ENCODE measurements around the gene DPM3.

DPM3 gene

DNA sequence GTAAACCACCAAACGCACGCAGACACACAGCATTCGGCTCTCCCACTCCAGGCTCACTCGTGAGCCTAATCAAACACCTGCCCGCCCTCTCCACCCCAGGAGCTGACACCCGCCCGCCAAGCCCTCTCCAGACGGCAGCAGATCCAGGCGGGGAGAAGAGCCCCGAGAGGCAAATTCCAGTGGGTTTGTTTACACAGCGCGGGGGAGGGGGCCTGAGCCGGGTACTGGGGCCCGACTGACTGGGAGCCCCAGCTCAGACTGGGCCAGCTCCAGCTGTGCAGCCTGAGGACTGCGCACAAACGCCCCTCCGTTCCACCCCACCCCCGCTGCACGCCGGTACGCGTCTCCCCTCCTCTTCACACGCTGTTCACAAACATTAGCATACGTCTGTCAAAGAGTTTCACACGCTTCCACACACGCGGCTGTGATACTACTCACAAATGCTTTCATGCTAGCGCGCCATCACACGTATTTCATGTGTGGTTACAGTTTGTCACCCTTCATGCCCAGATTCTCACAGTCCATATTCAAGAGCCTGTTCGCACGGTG is 13.7 kb downstream of the DPM3 start (continued):
- TF ChIP-seq, protein P1, sequence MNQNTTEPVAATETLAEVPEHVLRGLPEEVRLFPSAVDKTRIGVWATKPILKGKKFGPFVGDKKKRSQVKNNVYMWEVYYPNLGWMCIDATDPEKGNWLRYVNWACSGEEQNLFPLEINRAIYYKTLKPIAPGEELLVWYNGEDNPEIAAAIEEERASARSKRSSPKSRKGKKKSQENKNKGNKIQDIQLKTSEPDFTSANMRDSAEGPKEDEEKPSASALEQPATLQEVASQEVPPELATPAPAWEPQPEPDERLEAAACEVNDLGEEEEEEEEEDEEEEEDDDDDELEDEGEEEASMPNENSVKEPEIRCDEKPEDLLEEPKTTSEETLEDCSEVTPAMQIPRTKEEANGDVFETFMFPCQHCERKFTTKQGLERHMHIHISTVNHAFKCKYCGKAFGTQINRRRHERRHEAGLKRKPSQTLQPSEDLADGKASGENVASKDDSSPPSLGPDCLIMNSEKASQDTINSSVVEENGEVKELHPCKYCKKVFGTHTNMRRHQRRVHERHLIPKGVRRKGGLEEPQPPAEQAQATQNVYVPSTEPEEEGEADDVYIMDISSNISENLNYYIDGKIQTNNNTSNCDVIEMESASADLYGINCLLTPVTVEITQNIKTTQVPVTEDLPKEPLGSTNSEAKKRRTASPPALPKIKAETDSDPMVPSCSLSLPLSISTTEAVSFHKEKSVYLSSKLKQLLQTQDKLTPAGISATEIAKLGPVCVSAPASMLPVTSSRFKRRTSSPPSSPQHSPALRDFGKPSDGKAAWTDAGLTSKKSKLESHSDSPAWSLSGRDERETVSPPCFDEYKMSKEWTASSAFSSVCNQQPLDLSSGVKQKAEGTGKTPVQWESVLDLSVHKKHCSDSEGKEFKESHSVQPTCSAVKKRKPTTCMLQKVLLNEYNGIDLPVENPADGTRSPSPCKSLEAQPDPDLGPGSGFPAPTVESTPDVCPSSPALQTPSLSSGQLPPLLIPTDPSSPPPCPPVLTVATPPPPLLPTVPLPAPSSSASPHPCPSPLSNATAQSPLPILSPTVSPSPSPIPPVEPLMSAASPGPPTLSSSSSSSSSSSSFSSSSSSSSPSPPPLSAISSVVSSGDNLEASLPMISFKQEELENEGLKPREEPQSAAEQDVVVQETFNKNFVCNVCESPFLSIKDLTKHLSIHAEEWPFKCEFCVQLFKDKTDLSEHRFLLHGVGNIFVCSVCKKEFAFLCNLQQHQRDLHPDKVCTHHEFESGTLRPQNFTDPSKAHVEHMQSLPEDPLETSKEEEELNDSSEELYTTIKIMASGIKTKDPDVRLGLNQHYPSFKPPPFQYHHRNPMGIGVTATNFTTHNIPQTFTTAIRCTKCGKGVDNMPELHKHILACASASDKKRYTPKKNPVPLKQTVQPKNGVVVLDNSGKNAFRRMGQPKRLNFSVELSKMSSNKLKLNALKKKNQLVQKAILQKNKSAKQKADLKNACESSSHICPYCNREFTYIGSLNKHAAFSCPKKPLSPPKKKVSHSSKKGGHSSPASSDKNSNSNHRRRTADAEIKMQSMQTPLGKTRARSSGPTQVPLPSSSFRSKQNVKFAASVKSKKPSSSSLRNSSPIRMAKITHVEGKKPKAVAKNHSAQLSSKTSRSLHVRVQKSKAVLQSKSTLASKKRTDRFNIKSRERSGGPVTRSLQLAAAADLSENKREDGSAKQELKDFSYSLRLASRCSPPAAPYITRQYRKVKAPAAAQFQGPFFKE (tag by site-specific recombination; IDR thresholded peaks at IDR 0.05; ENCODE audit: borderline replicate concordance) = no peak
- TF ChIP-seq ZSCAN23 (tag by site-specific recombination; IDR thresholded peaks at IDR 0.05) (0 out of 2 replicates have a peak, but pooled peaks have one; percentile 35), SETDB1 (IDR thresholded peaks at IDR 0.05; ENCODE audit: insufficient read length, low read length) (no peak), ZNF560 (tag by site-specific recombination; IDR thresholded peaks at IDR 0.05; ENCODE audit: borderline replicate concordance) (no peak), KLF7 (tag by site-specific recombination; IDR thresholded peaks at IDR 0.05; ENCODE audit: borderline replicate concordance) (peak; percentile 52; the same call in 1 of the 2 replicates), ZBTB8A (tag by site-specific recombination; IDR thresholded peaks at IDR 0.05) (peak; percentile 93), ZNF701 (tag by site-specific recombination; IDR thresholded peaks at IDR 0.05) (no peak), ZNF335 (tag by site-specific recombination; conservative IDR thresholded peaks at IDR 0.05) (peak; percentile 88), ZNF140 (tag by site-specific recombination; IDR thresholded peaks at IDR 0.05) (no peak), RBAK (tag by site-specific recombination; IDR thresholded peaks at IDR 0.05) (no peak), ZNF514 (tag by site-specific recombination; IDR thresholded peaks at IDR 0.05) (no peak), ZEB2 (tag by site-specific recombination; IDR thresholded peaks at IDR 0.05) (0 out of 2 replicates have a peak, but pooled peaks have one; percentile 44), ZNF394 (tag by site-specific recombination; IDR thresholded peaks at IDR 0.05; ENCODE audit: borderline replicate concordance) (peak; percentile 34), WT1 (tag by site-specific recombination; IDR thresholded peaks at IDR 0.05) (peak; percentile 72; the same call in 1 of the 2 replicates)
- TF ChIP-seq, protein P2, sequence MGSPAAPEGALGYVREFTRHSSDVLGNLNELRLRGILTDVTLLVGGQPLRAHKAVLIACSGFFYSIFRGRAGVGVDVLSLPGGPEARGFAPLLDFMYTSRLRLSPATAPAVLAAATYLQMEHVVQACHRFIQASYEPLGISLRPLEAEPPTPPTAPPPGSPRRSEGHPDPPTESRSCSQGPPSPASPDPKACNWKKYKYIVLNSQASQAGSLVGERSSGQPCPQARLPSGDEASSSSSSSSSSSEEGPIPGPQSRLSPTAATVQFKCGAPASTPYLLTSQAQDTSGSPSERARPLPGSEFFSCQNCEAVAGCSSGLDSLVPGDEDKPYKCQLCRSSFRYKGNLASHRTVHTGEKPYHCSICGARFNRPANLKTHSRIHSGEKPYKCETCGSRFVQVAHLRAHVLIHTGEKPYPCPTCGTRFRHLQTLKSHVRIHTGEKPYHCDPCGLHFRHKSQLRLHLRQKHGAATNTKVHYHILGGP (tag by site-specific recombination; IDR thresholded peaks at IDR 0.05) = 0 out of 2 replicates have a peak, but pooled peaks have one; percentile 5
- TF ChIP-seq, protein P3, sequence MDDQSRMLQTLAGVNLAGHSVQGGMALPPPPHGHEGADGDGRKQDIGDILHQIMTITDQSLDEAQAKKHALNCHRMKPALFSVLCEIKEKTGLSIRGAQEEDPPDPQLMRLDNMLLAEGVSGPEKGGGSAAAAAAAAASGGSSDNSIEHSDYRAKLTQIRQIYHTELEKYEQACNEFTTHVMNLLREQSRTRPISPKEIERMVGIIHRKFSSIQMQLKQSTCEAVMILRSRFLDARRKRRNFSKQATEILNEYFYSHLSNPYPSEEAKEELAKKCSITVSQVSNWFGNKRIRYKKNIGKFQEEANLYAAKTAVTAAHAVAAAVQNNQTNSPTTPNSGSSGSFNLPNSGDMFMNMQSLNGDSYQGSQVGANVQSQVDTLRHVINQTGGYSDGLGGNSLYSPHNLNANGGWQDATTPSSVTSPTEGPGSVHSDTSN (CRISPR knock-in tag; IDR thresholded peaks at IDR 0.05) = no peak
- TF ChIP-seq, protein P4, sequence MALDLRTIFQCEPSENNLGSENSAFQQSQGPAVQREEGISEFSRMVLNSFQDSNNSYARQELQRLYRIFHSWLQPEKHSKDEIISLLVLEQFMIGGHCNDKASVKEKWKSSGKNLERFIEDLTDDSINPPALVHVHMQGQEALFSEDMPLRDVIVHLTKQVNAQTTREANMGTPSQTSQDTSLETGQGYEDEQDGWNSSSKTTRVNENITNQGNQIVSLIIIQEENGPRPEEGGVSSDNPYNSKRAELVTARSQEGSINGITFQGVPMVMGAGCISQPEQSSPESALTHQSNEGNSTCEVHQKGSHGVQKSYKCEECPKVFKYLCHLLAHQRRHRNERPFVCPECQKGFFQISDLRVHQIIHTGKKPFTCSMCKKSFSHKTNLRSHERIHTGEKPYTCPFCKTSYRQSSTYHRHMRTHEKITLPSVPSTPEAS (tag by site-specific recombination; IDR thresholded peaks at IDR 0.05) = peak; percentile 65
- TF ChIP-seq, protein P5, sequence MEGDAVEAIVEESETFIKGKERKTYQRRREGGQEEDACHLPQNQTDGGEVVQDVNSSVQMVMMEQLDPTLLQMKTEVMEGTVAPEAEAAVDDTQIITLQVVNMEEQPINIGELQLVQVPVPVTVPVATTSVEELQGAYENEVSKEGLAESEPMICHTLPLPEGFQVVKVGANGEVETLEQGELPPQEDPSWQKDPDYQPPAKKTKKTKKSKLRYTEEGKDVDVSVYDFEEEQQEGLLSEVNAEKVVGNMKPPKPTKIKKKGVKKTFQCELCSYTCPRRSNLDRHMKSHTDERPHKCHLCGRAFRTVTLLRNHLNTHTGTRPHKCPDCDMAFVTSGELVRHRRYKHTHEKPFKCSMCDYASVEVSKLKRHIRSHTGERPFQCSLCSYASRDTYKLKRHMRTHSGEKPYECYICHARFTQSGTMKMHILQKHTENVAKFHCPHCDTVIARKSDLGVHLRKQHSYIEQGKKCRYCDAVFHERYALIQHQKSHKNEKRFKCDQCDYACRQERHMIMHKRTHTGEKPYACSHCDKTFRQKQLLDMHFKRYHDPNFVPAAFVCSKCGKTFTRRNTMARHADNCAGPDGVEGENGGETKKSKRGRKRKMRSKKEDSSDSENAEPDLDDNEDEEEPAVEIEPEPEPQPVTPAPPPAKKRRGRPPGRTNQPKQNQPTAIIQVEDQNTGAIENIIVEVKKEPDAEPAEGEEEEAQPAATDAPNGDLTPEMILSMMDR (tag by site-specific recombination; IDR thresholded peaks at IDR 0.05) = 0 out of 2 replicates have a peak, but pooled peaks have one; percentile 15
